HG03060 (cell line): Measurements from ENCODE around the gene PCMT1.
A peak's percentile ranks its signal among the peaks of the same experiment; 100 is the strongest.
"Not testable (repeated sequence)": the region's sequence is repeated elsewhere in the genome, so short reads cannot be mapped to it uniquely, and the experiment has no call there.

Experiments
- ATAC-seq: cut with Tn5 transposase; IDR thresholded peaks from one replicate; pipeline ENCODE4 v1.9.1; 2021; ENCODE audit warnings: low read depth, moderate number of reproducible peaks; ENCODE audit not compliant: unreplicated experiment

PCMT1 gene

DNA sequence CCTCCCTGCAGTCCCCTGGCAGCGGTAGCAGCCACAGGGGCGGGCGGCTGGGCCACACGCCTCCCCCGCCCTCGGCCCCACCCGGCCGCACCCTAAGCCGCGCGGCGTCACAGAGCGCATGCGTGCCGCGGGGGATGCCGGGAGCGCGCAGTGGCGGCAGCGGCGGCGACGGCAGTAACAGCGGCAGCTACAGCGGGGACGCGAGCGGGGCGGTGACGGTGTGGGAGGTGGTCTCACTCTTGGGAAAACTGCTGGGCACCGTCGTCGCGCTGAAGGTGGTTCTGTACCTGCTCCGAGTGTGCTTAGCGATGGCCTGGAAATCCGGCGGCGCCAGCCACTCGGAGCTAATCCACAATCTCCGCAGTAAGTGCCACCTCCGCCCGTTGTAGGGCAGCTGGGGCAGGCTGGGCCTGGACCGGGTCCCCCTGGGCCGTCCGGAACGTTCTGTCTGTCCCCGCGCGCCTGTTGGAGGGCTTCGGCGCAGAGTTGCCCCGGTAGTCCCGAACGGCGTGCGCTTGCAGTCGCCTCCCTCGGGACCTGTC lies at the start of gene PCMT1:
TSS of gene PCMT1 (plus strand) at position 148 of the 542 bp plus-strand sequence. CDS start at position 309, 161 bp downstream.
- peak; percentile 68 for ATAC-seq

DNA sequence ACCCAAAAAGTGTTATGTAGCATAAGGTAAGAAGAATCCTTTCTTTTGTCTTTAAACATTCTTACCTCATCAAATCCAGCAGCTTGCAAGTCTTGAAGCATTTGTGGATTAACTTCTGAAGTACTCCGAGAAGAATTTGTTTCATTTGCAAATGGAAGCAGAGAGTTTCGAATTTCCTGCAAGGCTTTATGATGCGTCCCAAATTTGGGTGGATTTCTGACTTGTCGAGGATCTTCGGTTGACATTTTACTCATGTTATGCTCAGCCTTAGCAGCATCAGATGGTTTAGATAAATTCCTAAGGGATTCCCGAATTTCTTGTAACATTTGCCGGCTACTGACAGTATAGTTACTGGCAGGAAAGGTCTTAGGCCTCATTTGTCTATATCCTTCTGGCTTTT lies 47.8 kb upstream of the PCMT1 start:
- ATAC-seq, result no peak

DNA sequence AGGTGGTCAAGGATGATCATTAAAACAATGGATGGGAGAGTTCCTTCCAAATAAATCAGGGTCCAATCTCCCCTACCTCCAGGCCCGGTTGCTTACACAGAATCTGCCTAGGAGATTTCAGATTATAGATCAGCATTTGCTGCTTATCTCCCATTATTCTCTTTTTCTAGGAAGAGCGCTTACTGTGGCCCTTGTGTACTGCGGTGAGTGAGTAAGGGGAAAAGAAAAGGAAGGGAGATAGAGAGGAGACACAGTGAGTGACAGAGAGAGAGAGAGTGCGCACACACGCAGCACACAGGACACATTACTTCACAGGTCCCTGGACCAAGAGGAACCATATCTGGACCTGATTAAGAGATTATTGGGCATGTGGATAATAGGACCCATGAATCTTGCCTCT lies 37.8 kb upstream of the PCMT1 start:
- no peak for ATAC-seq

DNA sequence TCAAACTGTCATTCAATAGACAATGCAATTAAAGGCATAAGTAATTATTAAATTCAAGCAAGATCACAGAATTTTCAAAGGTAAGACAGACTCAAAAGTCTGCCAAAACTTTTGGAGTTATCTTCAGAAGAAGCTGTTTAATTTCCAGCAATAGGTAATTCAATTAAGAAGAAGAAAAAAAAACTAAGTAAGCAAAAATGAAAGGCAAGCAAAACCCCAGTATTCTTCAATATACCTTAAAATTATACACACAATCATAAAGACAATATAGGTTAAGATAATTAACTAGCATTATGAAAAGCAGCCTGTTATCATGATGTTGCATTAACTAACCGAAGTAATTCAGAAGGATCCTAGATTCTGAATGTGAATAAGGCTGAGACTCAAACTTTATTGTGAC lies 35.1 kb upstream of the PCMT1 start:
- no peak for ATAC-seq

DNA sequence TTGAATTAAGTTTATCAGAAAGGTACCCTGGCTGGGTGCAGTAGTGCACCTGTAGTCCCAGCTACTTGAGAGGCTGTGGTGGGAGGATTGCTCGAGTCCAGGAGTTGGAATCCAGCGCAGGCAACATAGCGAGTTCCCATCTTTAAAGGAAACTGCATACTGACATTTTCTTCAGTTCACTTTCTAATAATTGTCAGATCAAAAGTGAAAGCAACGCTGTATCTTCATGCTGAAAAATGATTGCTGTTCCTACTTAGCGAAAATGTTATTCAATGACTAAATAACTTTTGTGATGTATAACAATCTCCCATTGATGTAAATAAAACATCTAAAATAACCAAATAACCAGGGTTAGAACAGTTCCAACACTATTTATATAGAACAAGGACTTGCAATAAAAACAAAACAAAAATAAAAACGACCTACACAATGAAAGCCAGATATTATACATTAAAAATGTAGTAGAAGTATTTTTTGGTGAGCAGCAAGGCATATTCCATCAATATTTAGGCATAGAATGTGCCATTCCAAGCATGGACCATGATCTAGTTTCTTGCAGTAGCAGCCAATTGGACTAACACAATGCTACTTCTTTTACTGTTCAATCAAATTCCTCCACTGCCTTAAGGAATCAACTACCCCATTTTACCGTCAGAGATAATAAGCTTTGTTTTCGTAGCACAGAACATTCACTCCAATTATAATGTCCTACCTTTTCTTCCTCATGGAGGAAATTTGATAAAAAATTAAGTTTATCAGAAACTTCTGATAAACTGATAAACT lies 33.2 kb upstream of the PCMT1 start:
- no peak for ATAC-seq

DNA sequence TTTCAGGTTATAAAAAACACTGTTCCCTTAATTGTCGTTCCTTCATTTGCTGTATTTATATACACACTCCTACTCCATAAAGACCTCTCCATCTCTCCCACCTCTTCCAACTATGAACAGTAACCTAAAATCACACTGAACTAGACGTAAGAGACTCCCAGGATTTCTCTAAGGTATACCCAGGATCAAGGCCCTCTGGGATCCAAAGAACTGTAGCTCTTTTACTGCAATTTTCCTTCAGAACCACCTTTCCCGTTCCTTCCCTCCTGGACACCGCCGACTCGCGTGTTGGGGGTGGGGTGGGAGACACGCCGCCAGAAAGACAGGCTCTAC lies 32.3 kb upstream of the PCMT1 start:
- ATAC-seq, result no peak

DNA sequence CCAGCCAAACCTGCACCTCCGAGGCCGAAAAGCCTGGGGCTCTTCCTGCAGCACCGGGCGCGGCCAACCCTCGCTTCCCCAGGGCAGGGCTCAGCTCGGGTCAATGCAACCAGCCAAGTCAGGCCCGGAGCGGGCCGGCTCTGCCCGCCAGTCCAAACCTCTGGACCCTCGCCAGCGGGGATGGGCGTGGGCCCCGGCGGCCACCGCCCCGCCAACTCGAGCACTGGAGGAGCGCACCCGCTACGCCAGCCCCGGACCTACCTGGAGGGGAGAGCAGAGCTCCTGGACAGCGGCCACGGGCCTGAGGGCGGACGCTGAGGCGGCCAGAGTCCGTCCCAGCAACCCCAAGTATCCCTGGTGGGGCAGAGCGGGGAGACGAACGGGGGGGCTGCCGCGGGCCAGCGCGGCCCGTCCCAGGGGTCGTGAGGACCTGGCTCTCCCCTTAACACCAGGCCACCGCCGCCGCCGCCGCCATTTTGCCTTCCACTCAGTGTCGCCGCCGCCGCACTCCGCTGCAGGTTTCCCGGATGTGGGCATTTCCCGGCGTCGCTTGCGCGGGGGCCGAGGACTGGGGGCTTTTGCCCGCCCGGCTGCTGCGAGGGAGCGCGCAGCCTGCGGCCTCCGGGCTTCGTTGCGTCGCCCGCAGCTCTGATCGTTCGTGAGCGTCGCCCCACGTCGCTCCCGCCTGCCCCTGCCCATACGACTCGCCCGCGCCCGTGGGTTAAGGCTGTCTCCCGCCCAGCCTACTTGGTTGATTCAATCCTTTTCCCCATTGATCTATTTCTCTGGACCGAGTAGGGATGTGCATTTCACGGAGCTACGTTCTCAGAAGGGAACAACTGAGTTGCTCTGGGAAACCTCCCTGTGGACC lies 31.7 kb upstream of the PCMT1 start, which contains the start of gene LATS1:
TSS of gene LATS1 (minus strand) at position 514 of the 871 bp plus-strand sequence. CDS start 15,975 bp downstream, outside the sequence.
- peak; percentile 47 for ATAC-seq

DNA sequence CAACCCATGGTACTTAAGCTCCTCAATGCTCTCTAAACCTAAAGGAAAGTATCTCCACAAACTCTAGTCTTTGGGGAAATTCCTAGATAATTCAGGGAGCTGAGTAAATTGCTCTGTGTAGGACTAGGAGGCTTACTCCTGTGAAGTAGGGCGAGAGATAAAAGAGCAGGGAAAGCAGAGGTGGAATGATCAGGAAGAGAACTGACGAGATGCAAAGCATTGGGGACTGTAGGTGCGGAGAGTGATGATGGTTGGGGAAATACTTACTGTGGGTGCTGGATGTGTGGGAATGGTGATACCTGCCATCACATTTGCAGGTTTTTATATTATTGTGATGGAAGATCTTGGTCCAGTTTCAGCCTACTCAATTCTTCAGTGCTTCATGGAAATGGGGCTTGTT lies 30.0 kb upstream of the PCMT1 start:
- ATAC-seq, result no peak

DNA sequence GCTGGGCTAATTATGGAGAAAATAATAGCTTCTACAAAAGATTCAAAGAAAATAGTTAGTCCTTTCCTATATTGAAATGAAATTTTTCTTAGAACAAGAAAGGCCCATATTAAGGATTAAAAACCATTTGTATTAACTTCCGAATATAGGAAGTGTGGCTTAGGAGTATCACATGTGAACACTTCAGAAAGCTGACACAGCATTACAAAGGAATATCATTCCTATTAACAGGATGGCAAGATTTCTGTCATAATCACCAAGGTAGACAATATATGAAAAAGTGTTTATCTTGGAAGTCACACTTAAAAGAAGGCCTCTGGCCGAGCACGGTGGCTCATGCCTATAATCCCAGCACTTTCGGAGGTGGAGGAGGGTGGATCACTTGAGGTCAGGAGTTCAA lies 26.3 kb upstream of the PCMT1 start:
- no peak for ATAC-seq

DNA sequence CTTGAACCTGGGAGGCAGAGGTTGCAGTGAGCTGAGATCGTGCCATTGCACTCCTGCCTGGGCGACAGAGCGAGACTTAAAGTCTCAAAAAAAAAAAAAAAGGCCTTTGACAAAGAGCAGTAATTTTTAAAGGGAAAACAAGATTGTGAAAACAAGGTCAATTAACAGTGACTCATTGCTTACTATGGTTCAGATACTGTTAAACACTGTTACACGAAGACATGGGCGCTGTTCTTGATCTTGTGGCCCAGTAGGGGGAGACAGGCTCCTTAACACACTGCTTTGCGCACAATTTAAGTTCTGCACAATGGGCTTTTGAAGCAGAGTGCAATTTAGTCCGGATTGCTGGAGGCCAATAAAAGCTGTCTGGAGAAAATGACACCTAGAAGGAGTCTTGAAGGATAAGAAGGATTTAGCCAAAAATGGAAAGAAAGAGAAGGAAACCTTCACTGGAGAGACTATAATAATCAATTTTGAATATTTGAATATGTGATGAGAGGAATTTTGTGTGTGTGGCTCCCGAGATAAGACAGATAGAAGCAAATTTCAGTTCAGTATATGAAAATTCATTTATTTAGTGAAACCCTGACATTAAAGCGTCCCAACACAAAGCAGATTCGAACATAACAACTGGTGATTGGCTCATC lies 25.6 kb upstream of the PCMT1 start:
- ATAC-seq, result no peak

DNA sequence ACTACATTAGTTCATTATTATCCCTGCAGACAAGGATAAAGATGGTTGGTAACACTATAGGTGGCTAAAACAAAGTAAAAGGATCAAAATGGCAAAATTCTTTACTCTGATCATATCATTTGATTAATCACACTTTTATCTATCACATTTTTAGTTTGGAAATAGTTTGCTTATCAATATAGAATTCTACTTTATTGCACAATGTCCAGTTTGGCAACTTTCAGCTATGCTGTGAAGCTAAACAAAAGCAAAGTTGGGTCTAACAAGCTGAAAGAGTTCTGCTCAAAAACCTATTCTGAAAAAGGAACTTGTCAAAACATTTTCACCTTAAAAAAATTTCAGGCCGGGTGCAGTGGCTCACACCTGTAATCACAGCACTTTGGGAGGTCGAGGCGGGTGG lies 23.8 kb upstream of the PCMT1 start:
- no peak for ATAC-seq

DNA sequence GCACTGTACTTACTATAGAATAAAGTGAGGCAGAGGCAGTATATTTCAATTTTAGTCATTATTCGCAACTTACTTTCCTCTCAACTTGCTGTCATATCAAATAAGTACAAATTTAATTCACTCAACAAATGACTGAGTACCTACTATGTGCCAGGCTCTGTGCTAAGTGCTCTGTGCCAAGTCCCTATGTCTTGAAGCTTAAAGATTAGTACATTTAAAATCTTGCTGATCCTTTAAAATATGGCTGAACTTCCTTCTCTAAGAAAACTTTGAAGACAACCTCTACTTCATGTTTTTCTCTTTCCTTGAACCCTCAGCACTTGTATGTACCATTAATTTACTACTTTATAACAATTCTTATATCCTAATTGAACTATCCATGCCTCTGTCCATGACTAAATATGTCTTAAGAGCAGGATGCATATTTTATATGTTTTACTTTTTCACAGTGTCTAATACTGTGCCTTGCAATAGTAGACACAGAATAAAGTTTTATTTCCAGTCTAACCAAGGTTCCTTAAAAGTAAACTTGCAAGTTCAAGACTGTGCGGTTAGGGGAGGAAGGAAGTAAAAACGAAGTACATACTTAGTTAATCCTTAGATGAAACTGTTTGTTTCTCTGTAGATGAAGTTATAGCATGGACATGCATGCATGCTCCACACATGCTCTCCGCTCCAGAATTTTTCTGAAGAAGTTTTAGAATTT lies 21.6 kb upstream of the PCMT1 start:
- ATAC-seq, result no peak

DNA sequence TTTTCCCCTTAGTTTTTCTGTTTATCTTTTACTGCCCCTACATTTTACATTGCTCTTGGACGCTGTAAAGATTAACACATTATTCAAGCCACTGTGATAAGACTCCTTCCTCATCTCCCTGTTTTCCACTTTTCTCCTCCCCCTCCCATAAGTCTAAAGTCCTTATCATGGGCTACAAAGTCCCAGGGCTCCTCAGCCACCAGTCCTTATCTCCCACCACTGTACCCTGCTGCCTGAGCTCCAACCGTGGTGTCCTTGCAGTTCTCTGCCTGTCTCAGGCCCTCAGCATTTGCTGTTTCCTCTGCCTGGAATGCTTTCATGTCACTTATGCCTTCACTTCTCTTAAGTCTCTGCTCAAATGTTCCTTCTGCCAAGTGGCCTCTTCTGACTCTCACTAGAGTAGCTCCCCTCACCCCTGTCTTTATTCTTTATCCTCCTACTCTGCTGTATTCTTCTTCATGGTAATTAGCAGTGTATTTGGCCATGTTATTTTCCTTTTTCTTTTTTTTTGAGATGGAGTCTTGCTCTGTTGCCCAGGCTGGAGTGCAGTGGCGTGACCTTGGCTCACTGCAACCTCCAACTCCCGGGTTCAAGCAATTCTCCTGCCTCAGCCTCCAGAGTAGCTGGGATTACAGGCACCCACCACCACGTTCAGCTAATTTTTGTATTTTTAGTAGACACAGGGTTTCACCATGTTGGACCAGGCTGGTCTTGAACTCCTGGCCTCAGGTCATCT lies 20.9 kb upstream of the PCMT1 start:
- ATAC-seq, result no peak

DNA sequence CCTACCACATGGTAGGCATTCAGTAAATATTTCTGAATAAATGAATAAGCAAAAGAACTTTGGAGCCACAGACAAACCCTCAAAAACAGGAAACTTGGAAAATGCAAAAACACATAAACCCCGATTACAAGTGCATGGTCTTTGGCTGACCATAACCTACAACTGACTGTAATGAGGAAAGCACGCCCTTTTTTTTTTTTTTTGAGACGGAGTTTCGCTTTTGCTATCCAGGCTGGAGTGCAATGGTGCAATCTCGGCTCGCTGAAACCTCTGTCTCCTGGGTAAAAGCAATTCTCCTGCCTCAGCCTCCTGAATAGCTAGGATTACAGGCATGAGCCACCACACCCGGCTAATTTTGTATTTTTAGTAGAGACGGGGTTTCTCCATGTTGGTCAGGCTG lies 19.7 kb upstream of the PCMT1 start:
- no peak for ATAC-seq

DNA sequence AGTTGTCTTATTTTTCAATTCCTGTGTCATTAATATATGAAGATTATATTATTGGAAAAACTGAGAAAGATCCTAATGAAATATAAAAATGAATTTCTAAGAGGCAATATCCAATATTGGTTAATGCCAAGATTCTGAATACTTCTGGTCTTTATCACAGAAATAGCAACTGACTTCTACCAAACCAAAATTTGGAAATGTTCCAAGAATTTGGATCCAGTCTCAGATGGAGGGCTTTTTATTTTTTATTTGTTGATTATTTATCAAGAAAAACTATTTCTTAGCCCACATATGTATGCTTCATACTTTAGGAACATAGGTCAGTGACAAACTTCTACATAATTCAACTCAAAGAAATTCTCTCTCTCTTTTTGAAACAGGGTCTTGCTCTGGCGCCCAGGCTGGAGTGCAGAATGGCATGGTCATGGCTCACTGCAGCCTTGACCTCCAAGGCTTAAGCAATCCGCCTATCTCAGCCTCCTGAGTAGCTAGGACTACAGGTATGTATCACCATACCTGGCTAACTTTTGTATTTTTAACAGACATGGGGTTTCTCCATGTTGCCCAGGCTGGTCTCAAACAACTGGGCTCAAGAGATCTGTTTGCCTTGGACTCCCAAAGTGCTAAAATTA lies 16.3 kb upstream of the PCMT1 start:
- no peak for ATAC-seq

DNA sequence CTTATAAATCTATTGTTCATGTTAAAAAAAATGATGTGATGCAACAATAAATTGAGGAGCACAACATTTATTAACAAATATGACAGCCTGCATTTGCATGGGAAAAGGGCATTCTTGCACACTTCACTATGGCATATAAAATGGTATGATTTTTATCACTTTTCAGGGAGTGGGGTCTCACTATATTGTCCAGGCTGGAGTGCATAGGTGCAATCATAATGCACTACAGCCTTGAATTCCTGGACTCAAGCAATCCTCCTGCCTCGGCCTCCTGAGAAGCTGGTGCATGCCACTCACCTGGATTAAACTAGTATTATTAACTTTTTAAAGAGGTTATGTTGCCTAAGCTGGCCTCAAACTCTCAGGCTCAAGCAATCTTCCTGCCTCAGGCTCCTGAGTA lies 14.6 kb upstream of the PCMT1 start:
- no peak for ATAC-seq

DNA sequence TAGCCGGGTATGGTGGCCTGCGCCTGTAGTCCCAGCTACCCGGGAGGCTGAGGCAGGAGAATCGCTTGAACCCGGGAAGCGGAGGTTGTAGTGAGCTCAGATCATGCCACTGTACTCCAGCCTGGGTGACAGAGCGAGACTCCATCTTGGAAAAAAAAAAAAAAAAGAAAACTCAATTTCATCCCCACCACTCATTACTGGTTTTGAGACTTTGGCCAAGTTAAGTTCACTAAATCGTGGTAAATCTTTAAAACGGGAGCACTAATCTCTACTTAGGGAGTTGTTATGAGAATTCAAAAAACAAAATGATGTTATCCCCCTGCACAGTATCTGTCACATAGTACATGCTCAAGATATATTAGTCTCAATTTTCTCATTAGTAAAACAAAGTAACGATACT lies 4.3 kb upstream of the PCMT1 start:
- ATAC-seq, result not testable (repeated sequence)

DNA sequence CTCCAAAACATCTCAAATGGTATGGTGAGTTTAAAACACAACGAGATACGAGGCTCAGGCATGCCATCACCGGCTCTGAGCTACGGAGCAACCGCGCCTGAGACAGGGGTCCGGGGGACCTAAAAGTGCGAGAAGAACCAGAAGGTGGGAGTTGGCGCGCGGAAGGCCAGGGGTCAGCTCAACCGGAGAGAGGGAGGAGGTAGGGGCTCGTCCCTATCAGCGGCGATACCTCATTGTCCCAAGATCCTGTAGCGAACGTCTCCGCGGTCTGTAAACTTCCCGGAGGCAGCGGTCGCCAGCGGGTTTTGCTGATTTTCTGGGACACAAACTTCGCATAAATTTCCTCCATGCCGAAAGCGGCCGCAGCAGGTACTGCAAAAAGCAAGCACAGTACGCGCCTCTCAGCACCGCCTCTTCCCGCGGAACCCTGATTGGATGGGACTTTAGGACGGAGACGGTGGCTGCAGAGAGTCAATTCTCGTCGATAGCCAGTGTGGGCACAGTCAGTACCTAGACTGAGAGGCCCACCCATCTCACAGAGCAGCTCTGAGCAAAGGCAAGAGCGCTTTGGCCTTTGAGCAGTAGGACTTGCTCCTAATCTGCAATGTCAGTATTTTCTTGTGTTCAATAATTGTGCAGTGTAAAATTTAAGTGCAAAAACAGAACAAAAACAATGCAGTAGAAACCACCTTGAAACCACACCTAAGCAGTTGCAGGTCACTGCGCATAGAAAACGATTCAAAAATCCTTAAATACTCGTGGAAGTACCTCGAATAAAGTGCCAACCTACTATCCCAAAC lies 3.2 kb upstream of the PCMT1 start, which contains the start of gene NUP43:
TSS of gene NUP43 (minus strand) at position 383 of the 800 bp plus-strand sequence. CDS start at position 349, 34 bp downstream.
- ATAC-seq, result peak; percentile 66
